Right atrium auricular region (tissue), 2 donors: ENCODE data around the gene SLC19A1. TPM values are rescaled to one million over a fixed set of nuclear protein-coding genes. Genes with fewer than 3 reads are reported as not detected.

Experiments used
- DNase-seq: peaks from one replicate; pipeline ENCODE4 v3.0.0-alpha.2; 2019; ENCODE audit warnings: low spot score
- H3K27ac ChIP-seq, 2 donors: fragments of 200-600 bp; sonication (generic); 1 replicate in 1 of 2; 2 replicates in 1 of 2; pipeline ENCODE4 v1.5.1; 2016 to 2019
- H3K27me3 ChIP-seq, 2 donors: fragments of 200-600 bp; sonication (generic); one replicate each; pipeline versions ENCODE4 v1.5.1 to v1.6.0; 2017 to 2019
- H3K36me3 ChIP-seq: fragments of 200-600 bp; sonication (generic); one replicate; pipeline ENCODE4 v1.5.1; 2016
- H3K4me1 ChIP-seq, 2 donors: fragments of 200-600 bp; sonication (generic); one replicate each; pipeline versions ENCODE4 v1.5.1 to v1.6.0; 2017 to 2019
- H3K4me3 ChIP-seq, 2 donors: fragments of 200-600 bp; sonication (generic); 1 replicate in 1 of 2; 2 replicates in 1 of 2; pipeline ENCODE4 v1.5.1; 2017 to 2019; ENCODE audit warnings: mild to moderate bottlenecking in 1 of 2, moderate library complexity in 1 of 2
- H3K9me3 ChIP-seq, 2 donors: fragments of 200-600 bp; sonication (generic); one replicate each; pipeline ENCODE4 v1.5.1; 2019
- CTCF ChIP-seq, 2 donors: fragments of 200-600 bp; sonication (generic); IDR thresholded peaks; one replicate each; pipeline ENCODE4 v1.5.1; 2019; ENCODE audit warnings: antibody characterized with exemption in 2 of 2
- total RNA-seq, 2 donors: library from RNA; depleted of rRNA; stranded (reverse); fragments of >200 nt; gene quantifications; one replicate each; pipeline ENCODE4 v1.1.0, GENCODE V29; 2016

SLC19A1 gene
- total RNA-seq, 2 donors from 2014 or later, result 2.2 to 5.3 TPM

- no peaks in the 10 kb centered on the region for H3K27me3 ChIP-seq
- no peak overlapping the region for H3K27ac ChIP-seq
- no peaks in the 10 kb centered on the region for H3K9me3 ChIP-seq
- peaks cover 0 to 21% of the 10 kb centered on the region in 2 donors for H3K4me1 ChIP-seq
- no peaks in the 10 kb centered on the region for H3K36me3 ChIP-seq
- no peak for DNase-seq
- H3K4me3 ChIP-seq, result no peak overlapping the region
- no peak for TF ChIP-seq CTCF (IDR thresholded peaks at IDR 0.05)
These were observed 3.7 kb upstream of the SLC19A1 start for GRCh38 chr21:45545691-45546531.

GRCh38 chr21:45545236-45545570, 3.0 kb upstream of the SLC19A1 start:
- Histone ChIP-seq H3K4me3 (no peak overlapping the region), H3K4me1 (peaks cover 0 to 21% of the 10 kb centered on the region in 2 donors), H3K27me3 (no peaks in the 10 kb centered on the region), H3K27ac (no peak overlapping the region), H3K9me3 (no peaks in the 10 kb centered on the region), H3K36me3 (no peaks in the 10 kb centered on the region)
- TF ChIP-seq CTCF (IDR thresholded peaks at IDR 0.05), result no peak
- DNase-seq, result no peak

DNA sequence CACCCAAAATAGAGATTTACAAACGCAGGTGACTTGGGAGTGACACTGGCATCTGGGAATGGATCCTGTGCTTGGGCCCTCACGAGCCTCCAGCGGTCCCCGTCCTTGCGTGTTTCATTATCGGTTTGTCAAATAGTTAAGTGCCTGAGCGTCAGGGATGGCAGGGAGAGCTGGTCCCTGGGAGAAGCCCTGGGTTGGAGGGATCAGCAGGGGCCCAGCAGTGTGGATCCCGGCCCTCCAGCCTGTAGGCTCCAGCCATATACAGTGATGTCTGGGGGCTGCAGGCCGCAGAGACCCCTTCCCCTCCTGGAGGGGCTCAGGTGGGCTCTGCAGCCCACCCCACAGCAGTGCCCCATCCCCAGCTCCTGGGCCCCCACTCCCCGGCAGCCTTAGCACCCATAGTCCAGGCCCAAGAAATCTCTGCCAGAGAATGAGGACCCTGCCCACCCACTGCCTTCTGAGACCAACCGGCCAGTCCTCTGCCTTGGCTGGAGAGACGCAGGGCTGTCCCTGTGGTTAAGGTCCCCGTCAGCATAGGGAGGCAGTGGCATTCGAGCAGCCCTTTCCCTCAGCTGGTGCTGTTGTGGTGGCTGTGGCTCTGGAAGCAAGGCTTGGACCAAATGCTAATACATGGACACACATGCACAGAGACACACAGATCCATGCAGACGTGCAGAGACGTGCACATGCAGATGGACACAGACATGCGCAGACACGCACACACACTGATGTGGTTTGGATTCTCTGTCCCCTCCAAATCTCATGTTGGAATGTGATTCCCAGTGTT, 2.4 kb upstream of the SLC19A1 start:
- no peaks in the 10 kb centered on the region for H3K27me3 ChIP-seq
- DNase-seq, result peak; percentile 54
- H3K4me3 ChIP-seq, result no peak overlapping the region
- no peaks in the 10 kb centered on the region for H3K36me3 ChIP-seq
- TF ChIP-seq CTCF (IDR thresholded peaks at IDR 0.05), result no peak
- H3K4me1 ChIP-seq, result peaks cover 0 to 21% of the 10 kb centered on the region in 2 donors
- no peaks in the 10 kb centered on the region for H3K9me3 ChIP-seq
- no peak overlapping the region for H3K27ac ChIP-seq

DNA sequence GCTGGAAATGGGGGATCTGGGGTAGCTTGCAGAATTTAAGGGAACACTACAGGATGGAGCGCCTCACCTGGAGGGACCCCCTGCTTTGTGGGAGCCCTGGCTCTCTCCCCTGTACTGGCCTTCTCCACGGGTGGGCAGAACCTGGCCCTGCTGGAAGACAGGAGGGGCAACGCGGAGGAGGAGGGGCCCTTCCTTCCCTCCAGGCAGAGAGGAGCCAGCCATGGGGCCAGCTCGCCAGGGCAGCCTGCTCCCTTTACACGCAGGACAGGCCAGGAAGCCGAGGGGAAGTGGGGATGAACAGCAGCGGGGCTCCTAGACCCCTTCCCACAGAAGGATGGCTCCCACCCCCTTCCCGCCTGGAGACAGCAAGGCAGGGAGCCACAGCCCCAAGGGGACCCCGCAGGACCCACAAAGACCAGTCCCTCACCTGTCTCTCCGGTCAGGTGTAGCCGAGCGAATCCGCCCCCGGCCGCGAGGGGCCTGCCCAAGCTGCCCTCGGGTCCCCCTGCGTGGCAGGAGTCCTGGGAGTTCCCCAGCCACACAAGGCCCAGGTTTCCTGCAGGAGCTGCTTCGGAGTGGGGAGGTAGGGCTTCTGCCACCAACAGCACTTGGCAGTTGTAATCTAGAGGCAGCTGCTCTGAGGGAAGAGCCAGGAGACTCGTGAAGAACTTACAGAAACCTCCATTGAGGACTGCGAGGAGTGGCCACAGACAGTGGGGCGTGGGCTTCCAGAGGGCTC, 1.6 kb upstream of the SLC19A1 start:
- H3K4me3 ChIP-seq, result no peak overlapping the region
- H3K36me3 ChIP-seq, result no peaks in the 10 kb centered on the region
- no peak overlapping the region for H3K27ac ChIP-seq
- H3K9me3 ChIP-seq, result no peaks in the 10 kb centered on the region
- peaks cover 0 to 21% of the 10 kb centered on the region in 2 donors for H3K4me1 ChIP-seq
- no peaks in the 10 kb centered on the region for H3K27me3 ChIP-seq
- no peak for TF ChIP-seq CTCF (IDR thresholded peaks at IDR 0.05)
- peak; percentile 52 for DNase-seq

DNA sequence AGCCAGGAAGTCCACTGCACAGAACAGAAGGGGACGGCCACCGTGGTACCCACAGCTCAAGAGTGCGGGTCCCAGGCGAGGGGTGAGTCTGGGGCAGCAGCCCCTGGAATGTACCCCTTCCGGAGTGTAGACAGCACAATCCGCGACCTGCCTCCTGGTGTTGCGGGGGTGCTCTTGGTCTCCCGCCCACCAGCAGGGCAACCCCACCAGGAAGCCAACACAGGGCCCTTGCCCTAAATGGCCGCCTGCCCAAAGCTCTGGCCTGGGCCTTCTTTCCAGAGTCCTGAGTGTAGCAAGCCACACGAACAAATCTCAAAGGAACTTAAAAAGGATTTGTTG, 1.1 kb upstream of the SLC19A1 start:
- no peak for TF ChIP-seq CTCF (IDR thresholded peaks at IDR 0.05)
- Histone ChIP-seq H3K4me3 (no peak overlapping the region), H3K36me3 (no peaks in the 10 kb centered on the region), H3K27ac (no peak overlapping the region), H3K9me3 (no peaks in the 10 kb centered on the region), H3K4me1 (peaks cover 0 to 21% of the 10 kb centered on the region in 2 donors), H3K27me3 (no peaks in the 10 kb centered on the region)
- peak; percentile 58 for DNase-seq
